Choroid plexus epithelial cell (primary cell): ENCODE results near the gene CPT1C.

Experiments
- DNase-seq: peaks from one replicate; pipeline ENCODE4 v3.0.0-alpha.2; 2010; ENCODE audit warnings: low read depth
- H3K4me3 ChIP-seq: 2 replicates; pipeline ENCODE4 v1.5.1; 2011; ENCODE audit warnings: low read depth, mild to moderate bottlenecking, control low read depth, low read length, moderate library complexity
- TF ChIP-seq, protein P1 (sequence below): conservative IDR thresholded peaks from 2 replicates; pipeline ENCODE4 v1.5.1; 2011; ENCODE audit warnings: low read depth, mild to moderate bottlenecking, control low read depth, inconsistent platforms, low read length, moderate library complexity

Gene CPT1C

DNA sequence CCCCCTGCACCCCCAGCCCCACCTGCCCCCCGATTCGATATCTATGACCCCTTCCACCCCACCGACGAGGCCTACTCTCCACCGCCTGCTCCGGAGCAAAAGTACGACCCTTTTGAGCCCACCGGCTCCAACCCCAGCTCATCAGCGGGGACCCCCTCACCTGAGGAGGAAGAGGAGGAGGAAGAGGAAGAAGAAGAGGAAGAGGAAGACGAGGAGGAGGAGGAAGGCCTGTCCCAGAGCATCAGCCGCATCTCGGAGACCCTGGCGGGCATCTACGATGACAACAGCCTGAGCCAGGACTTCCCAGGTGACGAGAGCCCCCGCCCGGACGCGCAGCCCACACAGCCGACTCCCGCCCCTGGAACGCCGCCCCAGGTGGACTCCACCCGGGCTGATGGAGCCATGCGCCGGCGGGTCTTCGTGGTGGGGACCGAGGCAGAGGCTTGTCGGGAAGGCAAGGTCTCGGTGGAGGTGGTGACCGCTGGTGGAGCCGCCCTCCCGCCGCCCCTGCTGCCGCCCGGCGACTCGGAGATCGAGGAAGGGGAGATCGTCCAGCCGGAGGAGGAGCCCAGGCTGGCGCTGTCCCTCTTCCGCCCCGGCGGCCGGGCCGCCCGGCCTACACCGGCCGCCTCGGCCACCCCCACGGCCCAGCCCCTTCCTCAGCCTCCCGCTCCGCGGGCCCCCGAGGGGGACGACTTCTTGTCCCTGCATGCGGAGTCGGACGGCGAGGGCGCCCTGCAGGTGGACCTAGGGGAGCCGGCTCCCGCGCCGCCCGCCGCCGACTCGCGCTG is 39.7 kb upstream of the CPT1C start:
- no peak for DNase-seq

DNA sequence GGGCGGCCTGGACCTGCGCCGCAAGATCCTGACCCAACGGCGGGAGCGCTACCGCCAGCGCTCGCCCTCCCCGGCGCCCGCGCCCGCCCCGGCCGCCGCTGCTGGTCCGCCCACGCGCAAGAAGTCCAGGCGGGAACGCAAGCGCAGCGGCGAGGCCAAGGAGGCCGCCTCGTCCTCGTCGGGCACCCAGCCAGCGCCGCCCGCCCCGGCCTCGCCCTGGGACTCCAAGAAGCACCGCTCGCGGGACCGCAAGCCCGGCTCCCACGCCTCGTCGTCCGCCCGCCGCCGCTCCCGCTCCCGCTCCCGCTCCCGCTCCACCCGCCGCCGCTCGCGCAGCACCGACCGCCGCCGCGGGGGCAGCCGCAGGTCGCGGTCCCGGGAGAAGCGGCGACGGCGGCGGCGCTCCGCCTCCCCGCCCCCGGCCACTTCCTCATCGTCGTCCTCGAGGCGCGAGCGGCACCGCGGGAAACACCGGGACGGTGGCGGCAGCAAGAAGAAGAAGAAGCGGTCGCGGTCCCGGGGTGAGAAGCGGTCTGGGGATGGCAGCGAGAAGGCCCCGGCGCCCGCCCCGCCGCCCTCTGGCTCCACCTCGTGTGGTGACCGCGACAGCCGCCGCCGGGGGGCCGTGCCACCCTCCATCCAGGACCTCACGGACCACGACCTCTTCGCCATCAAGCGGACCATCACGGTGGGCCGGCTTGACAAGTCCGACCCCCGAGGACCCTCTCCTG is 38.9 kb upstream of the CPT1C start:
- no peak overlapping the region for H3K4me3 ChIP-seq
- DNase-seq, result no peak

More for the DNA sequence above, 39.7 kb upstream of the CPT1C start:
- TF ChIP-seq, protein P1, sequence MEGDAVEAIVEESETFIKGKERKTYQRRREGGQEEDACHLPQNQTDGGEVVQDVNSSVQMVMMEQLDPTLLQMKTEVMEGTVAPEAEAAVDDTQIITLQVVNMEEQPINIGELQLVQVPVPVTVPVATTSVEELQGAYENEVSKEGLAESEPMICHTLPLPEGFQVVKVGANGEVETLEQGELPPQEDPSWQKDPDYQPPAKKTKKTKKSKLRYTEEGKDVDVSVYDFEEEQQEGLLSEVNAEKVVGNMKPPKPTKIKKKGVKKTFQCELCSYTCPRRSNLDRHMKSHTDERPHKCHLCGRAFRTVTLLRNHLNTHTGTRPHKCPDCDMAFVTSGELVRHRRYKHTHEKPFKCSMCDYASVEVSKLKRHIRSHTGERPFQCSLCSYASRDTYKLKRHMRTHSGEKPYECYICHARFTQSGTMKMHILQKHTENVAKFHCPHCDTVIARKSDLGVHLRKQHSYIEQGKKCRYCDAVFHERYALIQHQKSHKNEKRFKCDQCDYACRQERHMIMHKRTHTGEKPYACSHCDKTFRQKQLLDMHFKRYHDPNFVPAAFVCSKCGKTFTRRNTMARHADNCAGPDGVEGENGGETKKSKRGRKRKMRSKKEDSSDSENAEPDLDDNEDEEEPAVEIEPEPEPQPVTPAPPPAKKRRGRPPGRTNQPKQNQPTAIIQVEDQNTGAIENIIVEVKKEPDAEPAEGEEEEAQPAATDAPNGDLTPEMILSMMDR, result no peak
- no peak overlapping the region for H3K4me3 ChIP-seq

GRCh38 chr19:49652551-49653465 is 38.1 kb upstream of the CPT1C start:
- DNase-seq, result no peak
- TF ChIP-seq, protein P1, result no peak
- H3K4me3 ChIP-seq, result no peak overlapping the region

More for the DNA sequence above, 38.9 kb upstream of the CPT1C start:
- TF ChIP-seq, protein P1, result no peak

- no peak for DNase-seq
- no peak overlapping the region for H3K4me3 ChIP-seq
- TF ChIP-seq, protein P1, result no peak
These were observed 37.5 kb upstream of the CPT1C start for GRCh38 chr19:49653466-49653806.

- DNase-seq, result no peak
- H3K4me3 ChIP-seq, result no peak overlapping the region
- TF ChIP-seq, protein P1, result no peak
These were observed 36.3 kb upstream of the CPT1C start for GRCh38 chr19:49654581-49654980.

GRCh38 chr19:49655570-49656455 is 35.1 kb upstream of the CPT1C start:
- no peak for DNase-seq
- TF ChIP-seq, protein P1, result no peak
- H3K4me3 ChIP-seq, result no peak overlapping the region
